ENCODE data around the gene NLRC4. TPM values are rescaled to one million over a fixed set of nuclear protein-coding genes. Genes with fewer than 3 reads are reported as not detected.
"Not testable (repeated sequence)": the region's sequence is repeated elsewhere in the genome, so short reads cannot be mapped to it uniquely, and the experiment has no call there.

The NLRC4 gene
- 0.22 TPM for polyA plus RNA-seq (2013, experiment 1 of 2; ENCODE audit: insufficient read length)
- 0.17 TPM for polyA plus RNA-seq (2013, experiment 2 of 2; ENCODE audit: insufficient read length)

- DNase-seq: no peak
These were observed at the start of gene NLRC4 for GRCh38 chr2:32264422-32265105. Gene NLRC4 (minus strand): TSS chr2:32264886. CDS start chr2:32256775, 8,111 bp downstream.

GRCh38 chr2:32310577-32310976, 45.9 kb upstream of the NLRC4 start:
- DNase-seq: no peak

- DNase-seq: not testable (repeated sequence)
These were observed 29.4 kb upstream of the NLRC4 start for GRCh38 chr2:32293966-32294562.

- DNase-seq: not testable (repeated sequence)
These were observed 28.8 kb upstream of the NLRC4 start for GRCh38 chr2:32293493-32293892.

- peak; percentile 5 for DNase-seq
These were observed 27.1 kb upstream of the NLRC4 start for GRCh38 chr2:32291746-32292145.

- DNase-seq: no peak
These were observed 25.3 kb upstream of the NLRC4 start for GRCh38 chr2:32290000-32290339.

- DNase-seq: peak; percentile 52
These were observed 24.7 kb upstream of the NLRC4 start for GRCh38 chr2:32289165-32289999.

GRCh38 chr2:32284321-32284720, 19.6 kb upstream of the NLRC4 start:
- no peak for DNase-seq

- DNase-seq: no peak
These were observed 13.8 kb upstream of the NLRC4 start for GRCh38 chr2:32278478-32278853.

GRCh38 chr2:32277674-32278477, 13.2 kb upstream of the NLRC4 start, which contains the start of gene YIPF4:
Gene YIPF4 (plus strand): TSS chr2:32277904. CDS start chr2:32278156, 252 bp downstream.
- peak; percentile 95 for DNase-seq

GRCh38 chr2:32277363-32277673, 12.6 kb upstream of the NLRC4 start:
- no peak for DNase-seq

GRCh38 chr2:32275790-32276189, 11.1 kb upstream of the NLRC4 start:
- DNase-seq: not testable (repeated sequence)

- no peak for DNase-seq
These were observed 9.6 kb upstream of the NLRC4 start for GRCh38 chr2:32274289-32274688.

GRCh38 chr2:32272279-32272678, 7.6 kb upstream of the NLRC4 start:
- no peak for DNase-seq

- DNase-seq: no peak
These were observed 6.4 kb upstream of the NLRC4 start for GRCh38 chr2:32271063-32271462.

- no peak for DNase-seq
These were observed 2.6 kb downstream of the NLRC4 start for GRCh38 chr2:32262105-32262504.

GRCh38 chr2:32260376-32260775, 4.3 kb downstream of the NLRC4 start:
- DNase-seq: no peak

- DNase-seq: no peak
These were observed 6.4 kb downstream of the NLRC4 start for GRCh38 chr2:32258242-32258641.

- no peak for DNase-seq
These were observed 14.4 kb downstream of the NLRC4 start for GRCh38 chr2:32250290-32250689.

- DNase-seq: no peak
These were observed 14.9 kb downstream of the NLRC4 start for GRCh38 chr2:32249731-32250236.

GRCh38 chr2:32248299-32248698, 16.4 kb downstream of the NLRC4 start:
- no peak for DNase-seq

- no peak for DNase-seq
These were observed 17.8 kb downstream of the NLRC4 start for GRCh38 chr2:32246911-32247310.
